ENCODE results near the gene ANKRD60. TPM values are rescaled to one million over a fixed set of nuclear protein-coding genes. Genes with fewer than 3 reads are reported as not detected.

The ANKRD60 gene
- total RNA-seq, result not detected

- H3K4me3 ChIP-seq, result no peak within 1 kb of the TSS
- intact Hi-C loops (cut with DNase I), result no loop called here
These were observed at the start of gene ANKRD60 for GRCh38 chr20:58228484-58229197. TSS of gene ANKRD60 (minus strand) at chr20:58228653. CDS start at chr20:58228653, 0 bp downstream.

GRCh38 chr20:58277578-58278472 is 49.4 kb upstream of the ANKRD60 start:
- TF ChIP-seq POLR2A (IDR thresholded peaks at IDR 0.05), result no peak
- no peak for TF ChIP-seq CTCF (IDR thresholded peaks at IDR 0.05)
- no peak overlapping the region for H3K27ac ChIP-seq
- H3K4me1 ChIP-seq, result no peaks in the 10 kb centered on the region
- no peak overlapping the region for H3K4me3 ChIP-seq
- 78 to 79% methylated on average over 4 of the region's 4 CpGs for WGBS, 2 donors
- H3K27me3 ChIP-seq, result no peaks in the 10 kb centered on the region
- DNase-seq (no peak), ATAC-seq (no peak)
- intact Hi-C loops (cut with DNase I), result no loop called here
- H3K9me3 ChIP-seq, result no peaks in the 10 kb centered on the region
- no peaks in the 10 kb centered on the region for H3K36me3 ChIP-seq (replicated peaks in 1 of 2; ENCODE audit: insufficient read depth in 1 of 2, low read depth in 2 of 2)

More at GRCh38 chr20:58228484-58229197, at the start of gene ANKRD60:
- ATAC-seq, result no peak
- Histone ChIP-seq H3K36me3 (replicated peaks in 1 of 2; ENCODE audit: insufficient read depth in 1 of 2, low read depth in 2 of 2) (no peaks in the 10 kb centered on the region), H3K9me3 (no peaks in the 10 kb centered on the region), H3K4me1 (no peaks in the 10 kb centered on the region), H3K27ac (no peak within 1 kb of the TSS), H3K27me3 (peaks cover 0 to 21% of the 10 kb centered on the region in 2 donors)
- WGBS, 2 donors, result 14 to 24% methylated on average over 24 to 29 of the region's 74 CpGs
- no peak for TF ChIP-seq POLR2A (IDR thresholded peaks at IDR 0.05)
- no peak for TF ChIP-seq CTCF (IDR thresholded peaks at IDR 0.05)
- DNase-seq, result no peak

- Histone ChIP-seq H3K27me3 (no peaks in the 10 kb centered on the region), H3K4me3 (no peak overlapping the region), H3K27ac (no peak overlapping the region), H3K9me3 (no peaks in the 10 kb centered on the region), H3K36me3 (replicated peaks in 1 of 2; ENCODE audit: insufficient read depth in 1 of 2, low read depth in 2 of 2) (no peaks in the 10 kb centered on the region), H3K4me1 (no peaks in the 10 kb centered on the region)
- WGBS, 2 donors, result 81 to 89% methylated on average over 2 of the region's 2 CpGs
- TF ChIP-seq CTCF (IDR thresholded peaks at IDR 0.05) (no peak), POLR2A (IDR thresholded peaks at IDR 0.05) (no peak)
- DNase-seq (no peak), ATAC-seq (no peak)
- intact Hi-C loops (cut with DNase I), result no loop called here
These were observed 48.7 kb upstream of the ANKRD60 start for GRCh38 chr20:58277107-58277506.

GRCh38 chr20:58274384-58274783 is 45.9 kb upstream of the ANKRD60 start:
- DNase-seq, result no peak
- H3K9me3 ChIP-seq, result no peaks in the 10 kb centered on the region
- ATAC-seq, result no peak
- H3K36me3 ChIP-seq (replicated peaks in 1 of 2; ENCODE audit: insufficient read depth in 1 of 2, low read depth in 2 of 2), result no peaks in the 10 kb centered on the region
- no peak overlapping the region for H3K27ac ChIP-seq
- intact Hi-C loops (cut with DNase I), result no loop called here
- no peak for TF ChIP-seq POLR2A (IDR thresholded peaks at IDR 0.05)
- TF ChIP-seq CTCF (IDR thresholded peaks at IDR 0.05), result no peak
- no peak overlapping the region for H3K4me3 ChIP-seq
- no peaks in the 10 kb centered on the region for H3K27me3 ChIP-seq
- H3K4me1 ChIP-seq, result no peaks in the 10 kb centered on the region
